Esophagus muscularis mucosa (tissue), 4 donors: Measurements from ENCODE around the gene SLC24A3.

Experiments used
- EP300 ChIP-seq: sonication (generic); formaldehyde crosslinking; IDR thresholded peaks from one replicate; pipeline ENCODE4 v1.6.1; 2017; ENCODE audit warnings: antibody characterized with exemption
- POLR2A ChIP-seq: fragments of 450-650 bp; IDR thresholded peaks from one replicate; pipeline ENCODE4 v1.6.1; 2017; ENCODE audit warnings: antibody characterized with exemption, moderate library complexity, mild to moderate bottlenecking, low read depth
- POLR2AphosphoS5 ChIP-seq, 2 donors: sonication (generic); formaldehyde crosslinking; IDR thresholded peaks; one replicate each; pipeline ENCODE4 v1.6.1; 2017; ENCODE audit warnings: antibody characterized with exemption in 2 of 2
- TF ChIP-seq, protein P1 (sequence below), 3 experiments: fragments of 200-600 bp in 2 of 3; fragments of 450-650 bp in 1 of 3; sonication (generic) in 2 of 3; IDR thresholded peaks; one replicate each; pipeline ENCODE4 v1.5.1; 2017 to 2019; ENCODE audit warnings: antibody characterized with exemption in 3 of 3, mild to moderate bottlenecking in 2 of 3, moderate library complexity in 1 of 3

GRCh38 chr20:19314621-19315020, 102.2 kb downstream of the SLC24A3 start:
- TF ChIP-seq, protein P1, sequence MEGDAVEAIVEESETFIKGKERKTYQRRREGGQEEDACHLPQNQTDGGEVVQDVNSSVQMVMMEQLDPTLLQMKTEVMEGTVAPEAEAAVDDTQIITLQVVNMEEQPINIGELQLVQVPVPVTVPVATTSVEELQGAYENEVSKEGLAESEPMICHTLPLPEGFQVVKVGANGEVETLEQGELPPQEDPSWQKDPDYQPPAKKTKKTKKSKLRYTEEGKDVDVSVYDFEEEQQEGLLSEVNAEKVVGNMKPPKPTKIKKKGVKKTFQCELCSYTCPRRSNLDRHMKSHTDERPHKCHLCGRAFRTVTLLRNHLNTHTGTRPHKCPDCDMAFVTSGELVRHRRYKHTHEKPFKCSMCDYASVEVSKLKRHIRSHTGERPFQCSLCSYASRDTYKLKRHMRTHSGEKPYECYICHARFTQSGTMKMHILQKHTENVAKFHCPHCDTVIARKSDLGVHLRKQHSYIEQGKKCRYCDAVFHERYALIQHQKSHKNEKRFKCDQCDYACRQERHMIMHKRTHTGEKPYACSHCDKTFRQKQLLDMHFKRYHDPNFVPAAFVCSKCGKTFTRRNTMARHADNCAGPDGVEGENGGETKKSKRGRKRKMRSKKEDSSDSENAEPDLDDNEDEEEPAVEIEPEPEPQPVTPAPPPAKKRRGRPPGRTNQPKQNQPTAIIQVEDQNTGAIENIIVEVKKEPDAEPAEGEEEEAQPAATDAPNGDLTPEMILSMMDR (IDR thresholded peaks at IDR 0.05) = no peak
- no peak for TF ChIP-seq POLR2A
- TF ChIP-seq EP300 = no peak
- no peak for TF ChIP-seq POLR2AphosphoS5 (IDR thresholded peaks at IDR 0.05)
